Smooth muscle cell of the coronary artery (primary cell): Measurements from ENCODE around the gene JUN. TPM values are rescaled to one million over a fixed set of nuclear protein-coding genes. Genes with fewer than 3 reads are reported as not detected.

Experiments used
- total RNA-seq: library from RNA; depleted of rRNA; stranded (reverse); fragments of >200 nt; gene quantifications from 2 replicates; pipeline ENCODE4 v1.2.3, GENCODE V29; 2014; ENCODE audit warnings: low replicate concordance

JUN gene
- 62.8 and 63.2 TPM in 2 replicates for total RNA-seq

GRCh38 chr1:58783993-58784757 lies at the start of gene JUN:
Gene JUN, minus strand, starts transcription at chr1:58784047. Its CDS starts 977 bp downstream, at chr1:58783070.

Other genes starting within 250 kb of the JUN start
- gene OMA1, start 237.3 kb downstream of the JUN start, total RNA-seq, result 13.3 and 20.0 TPM in 2 replicates
- gene TACSTD2, start 206.8 kb downstream of the JUN start, total RNA-seq, result under 0.01 TPM in 1 of 2 replicates, not detected in the other
- 10.5 and 12.1 TPM in 2 replicates for gene MYSM1, start 84.0 kb downstream of the JUN start, total RNA-seq